HepG2 (cell line): ENCODE data around the gene DNM3. TPM values are rescaled to one million over a fixed set of nuclear protein-coding genes. Genes with fewer than 3 reads are reported as not detected.

Experiments
- ATAC-seq: fragments of 200-7000 bp; cut with Tn5 transposase; 3 replicates; pipeline ENCODE4 v1.9.1; 2020; ENCODE audit warnings: mild to moderate bottlenecking, moderate library complexity
- BruUV-seq: library from RNA; stranded (reverse); fragments of 400-500 nt; replicated peaks from 2 replicates; lab custom pipeline; 2021; lab: Mats Ljungman, UMichigan
- CTCF ChIA-PET: fragments of 300-600 bp; formaldehyde crosslinking; extraction: SDS; loops from one replicate; lab custom pipeline; 2021; ENCODE audit warnings: low total read pairs, inconsistent platforms, low intra/inter-chr PET ratio; lab: Yijun Ruan, JAX
- POLR2A ChIA-PET: fragments of 350-600 bp; sonication (Branson Sonifier 250); formaldehyde crosslinking; loops from one replicate; lab custom pipeline; 2020; ENCODE audit warnings: antibody characterized with exemption, inconsistent platforms; lab: Yijun Ruan, JAX
- DNase-seq: peaks from one replicate; pipeline ENCODE4 v3.0.0-alpha.2; 2015; ENCODE audit warnings: low spot score
- FAIRE-seq: peaks from 3 replicates; lab custom pipeline; 2011; peaks lifted over from hg19 to GRCh38; lab: Jason Lieb, UNC
- H2AFZ ChIP-seq: one replicate; pipeline ENCODE4 v1.6.1; 2011; ENCODE audit warnings: low read length, inconsistent platforms
- H3K27ac ChIP-seq: fragments of 300-600 bp; 3 replicates; pipeline ENCODE4 v1.8.0; 2011; ENCODE audit warnings: mixed run types, mild to moderate bottlenecking, mixed read lengths, low read length, inconsistent platforms; ENCODE audit not compliant: insufficient read depth; ENCODE audit errors: extremely low read length
- H3K27me3 ChIP-seq, 2 experiments: fragments of 200-600 bp in 1 of 2; 2 replicates in 1 of 2; 3 replicates in 1 of 2; pipeline versions ENCODE4 v1.6.0 to v1.8.0; 2011; ENCODE audit warnings: low read length in 2 of 2, mild to moderate bottlenecking in 2 of 2, moderate library complexity in 2 of 2, inconsistent platforms in 1 of 2; ENCODE audit not compliant: insufficient read depth in 2 of 2, control insufficient read depth in 1 of 2
- H3K36me3 ChIP-seq, 2 experiments: fragments of 200-600 bp in 1 of 2; replicated peaks in 1 of 2; 2 replicates in 1 of 2; 3 replicates in 1 of 2; pipeline versions ENCODE4 v1.5.1 to v1.8.0; 2011; ENCODE audit warnings: low read length in 2 of 2, inconsistent platforms in 1 of 2; ENCODE audit not compliant: insufficient read depth in 2 of 2, control insufficient read depth in 1 of 2
- H3K4me1 ChIP-seq: 2 replicates; pipeline ENCODE4 v1.5.1; 2012; ENCODE audit warnings: low read length, inconsistent platforms; ENCODE audit not compliant: insufficient read depth
- H3K4me2 ChIP-seq: 2 replicates; pipeline ENCODE4 v1.6.0; 2011; ENCODE audit warnings: low read depth, low read length, inconsistent platforms
- H3K4me3 ChIP-seq, 3 experiments: fragments of 200-600 bp in 1 of 3; sonication (generic), shearing (Covaris generic) in 1 of 3; replicated peaks in 1 of 3; 2 replicates each; pipeline ENCODE4 v1.5.1; 2011 to 2016; ENCODE audit warnings: low read length in 3 of 3, inconsistent platforms in 2 of 3, low read depth in 2 of 3, mild to moderate bottlenecking in 2 of 3, control low read depth in 1 of 3, mixed read lengths in 1 of 3; ENCODE audit not compliant: insufficient read depth in 1 of 3
- H3K79me2 ChIP-seq: one replicate; pipeline ENCODE4 v1.6.1; 2011; ENCODE audit warnings: low read length, inconsistent platforms; ENCODE audit not compliant: insufficient read depth
- H3K9ac ChIP-seq: 2 replicates; pipeline ENCODE4 v1.6.0; 2011; ENCODE audit warnings: mild to moderate bottlenecking, low read depth, low read length, inconsistent platforms; ENCODE audit not compliant: insufficient read depth
- H3K9me3 ChIP-seq: 2 replicates; pipeline ENCODE4 v1.5.1; 2012; ENCODE audit warnings: mild to moderate bottlenecking, low read length
- H4K20me1 ChIP-seq: 2 replicates; pipeline ENCODE4 v1.6.0; 2011; ENCODE audit warnings: inconsistent platforms, mild to moderate bottlenecking, low read length, moderate library complexity; ENCODE audit not compliant: insufficient read depth
- CEBPG ChIP-seq: IDR thresholded peaks from 2 replicates; pipeline ENCODE4 v1.6.1; 2016
- DDIT3 ChIP-seq: sonication (generic); formaldehyde crosslinking; IDR thresholded peaks from 2 replicates; pipeline ENCODE4 v1.4.0; 2020; ENCODE audit warnings: mild to moderate bottlenecking, missing genetic modification reagents
- FOXM1 ChIP-seq: sonication (generic); formaldehyde crosslinking; IDR thresholded peaks from 2 replicates; pipeline ENCODE4 v1.5.0; 2020; ENCODE audit warnings: missing genetic modification reagents
- HINFP ChIP-seq: sonication (generic); formaldehyde crosslinking; IDR thresholded peaks from 2 replicates; pipeline ENCODE4 v1.4.0; 2020; ENCODE audit warnings: low read depth, mild to moderate bottlenecking, missing genetic modification reagents
- HMG20B ChIP-seq: conservative IDR thresholded peaks from 2 replicates; pipeline ENCODE4 v1.6.1; 2016; ENCODE audit warnings: missing genetic modification reagents, missing compliant biosample characterization
- HNRNPK ChIP-seq: fragments of 200-400 bp; formaldehyde crosslinking; IDR thresholded peaks from 2 replicates; pipeline ENCODE4 v1.6.1; 2018; ENCODE audit warnings: low read length, low read depth, moderate library complexity, mild to moderate bottlenecking; ENCODE audit not compliant: poor library complexity, severe bottlenecking
- HOXA7 ChIP-seq: sonication (generic); formaldehyde crosslinking; IDR thresholded peaks from 2 replicates; pipeline ENCODE4 v1.8.1; 2022; ENCODE audit warnings: mild to moderate bottlenecking, missing genetic modification reagents, moderate library complexity
- MEF2D ChIP-seq: sonication (generic); formaldehyde crosslinking; IDR thresholded peaks from 2 replicates; pipeline ENCODE4 v1.5.1; 2020; ENCODE audit warnings: mild to moderate bottlenecking, missing genetic modification reagents
- MTERF4 ChIP-seq: sonication (generic); formaldehyde crosslinking; IDR thresholded peaks from 2 replicates; pipeline ENCODE4 v1.8.0; 2023; ENCODE audit warnings: mild to moderate bottlenecking, missing genetic modification reagents
- PHF5A ChIP-seq: IDR thresholded peaks from one replicate; pipeline ENCODE4 v1.6.1; 2018; ENCODE audit warnings: low read depth, missing genetic modification reagents; ENCODE audit not compliant: unreplicated experiment
- POLR2A ChIP-seq, 2 experiments: IDR thresholded peaks; 2 replicates each; pipeline ENCODE4 v1.6.1; 2011; ENCODE audit warnings: low read depth in 2 of 2, low read length in 2 of 2, mild to moderate bottlenecking in 1 of 2, moderate library complexity in 1 of 2; ENCODE audit not compliant: insufficient read depth in 1 of 2
- SMARCC2 ChIP-seq: fragments of 450-650 bp; IDR thresholded peaks from 2 replicates; pipeline ENCODE4 v1.6.1; 2017; ENCODE audit warnings: antibody characterized with exemption, mild to moderate bottlenecking
- SMC3 ChIP-seq: IDR thresholded peaks from 2 replicates; pipeline ENCODE4 v1.6.1; 2011; ENCODE audit warnings: low read length, improper control_type of control experiment
- SYNCRIP ChIP-seq: fragments of 200-400 bp; formaldehyde crosslinking; IDR thresholded peaks from 2 replicates; pipeline ENCODE4 v1.6.1; 2018; ENCODE audit warnings: mild to moderate bottlenecking, low read depth, low read length; ENCODE audit not compliant: insufficient read depth
- ZNF17 ChIP-seq: sonication (generic); formaldehyde crosslinking; IDR thresholded peaks from 2 replicates; pipeline ENCODE4 v1.5.0; 2020; ENCODE audit warnings: mild to moderate bottlenecking, missing genetic modification reagents
- ZNF24 ChIP-seq: fragments of 450-650 bp; IDR thresholded peaks from 2 replicates; pipeline ENCODE4 v1.6.1; 2017; ENCODE audit warnings: antibody characterized with exemption, mild to moderate bottlenecking
- ZNF3 ChIP-seq: IDR thresholded peaks from 2 replicates; pipeline ENCODE4 v1.7.0; 2017; ENCODE audit warnings: inconsistent platforms
- ZNF615 ChIP-seq: sonication (generic); formaldehyde crosslinking; IDR thresholded peaks from 2 replicates; pipeline ENCODE4 v1.5.0; 2020; ENCODE audit warnings: mild to moderate bottlenecking, missing genetic modification reagents, borderline replicate concordance
- WGBS: methylation state at CpG from one replicate; pipeline ENCODE4 v1.1.6; 2017; ENCODE audit warnings: low lambda C conversion rate; 5-methylcytosine and 5-hydroxymethylcytosine counted together
- in situ Hi-C: cut with HindIII; loops from 2 replicates; pipeline ENCODE4 v1.10.0; 2017; ENCODE audit warnings: low pct_unique_long_range_greater_than_20kb; ENCODE audit not compliant: extremely low pct_ligation_motif_present
- intact Hi-C: fragments of 100-400 bp; cut with micrococcal nuclease; formaldehyde crosslinking; loops from one replicate; pipeline ENCODE4 v1.10.0; 2022; ENCODE audit not compliant: unreplicated experiment
- polyA plus RNA-seq, 8 experiments: library from polyadenylated mRNA; depleted of rRNA in 3 of 8; stranded (reverse) in 7 of 8; unstranded in 1 of 8; fragments of >200 nt; fragmentation: Illumina TruSeq in 4 of 8; extraction: Trizol in 4 of 8; gene quantifications; 2 replicates each; pipeline versions ENCODE4 v1.2.1 to v1.2.3, GENCODE V29; 2011 to 2016; ENCODE audit warnings: low read depth in 4 of 8, missing spikeins in 1 of 8, mixed read lengths in 1 of 8; ENCODE audit not compliant: insufficient read depth in 1 of 8
- total RNA-seq, 5 experiments: library from RNA; depleted of rRNA; stranded (reverse); fragments of >200 nt; fragmentation: Illumina TruSeq; extraction: Trizol; gene quantifications; 2 replicates each; pipeline ENCODE4 v1.2.3, GENCODE V29; 2016; ENCODE audit warnings: low read depth in 1 of 5

DNM3 gene
- total and polyA plus RNA-seq, 2 of the 13 experiments (the other 11 are each of a cell fraction or from before 2014, with no cell fraction given), result 0.05 TPM; not detected in 1

GRCh38 chr1:171984262-171984661 lies 143.0 kb downstream of the DNM3 start:
- no peak overlapping the region for H3K27ac ChIP-seq
- DNase-seq (no peak), ATAC-seq (peak; percentile 51; the same call in 2 of the 3 replicates), FAIRE-seq (no peak)
- ChIA-PET CTCF (interaction anchor here (1.4 to 1.9 kb wide), 2 partner anchors 183 to 415 kb away, joined by 3 to 23 read pairs; no protein-coding TSS in a partner anchor), POLR2A (no interaction called here)
- H3K27me3 ChIP-seq, result no peaks in the 10 kb centered on the region
- BruUV-seq, result no TSS peak
- no peaks in the 10 kb centered on the region for H3K36me3 ChIP-seq
- 8% methylated on average over 7 of the region's 7 CpGs for WGBS
- H3K4me1 ChIP-seq, result no peaks in the 10 kb centered on the region
- H2AFZ ChIP-seq, result no peak overlapping the region
- no peak overlapping the region for H3K4me2 ChIP-seq
- intact Hi-C loops, result loop anchor here (2.0 kb wide), 1 partner anchor 339 kb away; no protein-coding TSS in a partner anchor
- no peaks in the 10 kb centered on the region for H3K9me3 ChIP-seq
- TF ChIP-seq PHF5A, result no peak
- no peak for TF ChIP-seq CEBPG (CRISPR knock-in tag)
- TF ChIP-seq MTERF4 (CRISPR knock-in tag), result no peak
- TF ChIP-seq ZNF615 (CRISPR knock-in tag), result no peak
- no peak for TF ChIP-seq ZNF3
- TF ChIP-seq POLR2A (IDR thresholded peaks at IDR 0.05; ENCODE audit: insufficient read depth in 1 of 2, low read depth in 2 of 2, low read length in 2 of 2), result no peak
- no peak for TF ChIP-seq HNRNPK
- TF ChIP-seq ZNF24, result no peak
- TF ChIP-seq SYNCRIP, result no peak
- TF ChIP-seq HINFP (CRISPR knock-in tag), result no peak
- no peak for TF ChIP-seq HOXA7 (CRISPR knock-in tag)
- TF ChIP-seq SMC3, result no peak
- TF ChIP-seq FOXM1 (CRISPR knock-in tag), result no peak
- no peak for TF ChIP-seq SMARCC2
- TF ChIP-seq ZNF17 (CRISPR knock-in tag), result no peak
- TF ChIP-seq MEF2D (CRISPR knock-in tag), result no peak
- TF ChIP-seq HMG20B (CRISPR knock-in tag), result no peak
- TF ChIP-seq DDIT3 (CRISPR knock-in tag), result no peak
- H3K79me2 ChIP-seq, result no peaks in the 10 kb centered on the region
- in situ Hi-C loops, result loop anchor here (5.0 to 10.0 kb wide), 2 partner anchors 182 to 339 kb away; no protein-coding TSS in a partner anchor
- H4K20me1 ChIP-seq, result no peaks in the 10 kb centered on the region
- no peak overlapping the region for H3K4me3 ChIP-seq
- no peak overlapping the region for H3K9ac ChIP-seq
